NCI-H510A (cell line): ENCODE data around the gene UBP1.
"Not testable (repeated sequence)": the region's sequence is repeated elsewhere in the genome, so short reads cannot be mapped to it uniquely, and the experiment has no call there.

Experiments
- DNase-seq: peaks from one replicate; lab custom pipeline; 2025; lab: John Stamatoyannopoulos, UW

UBP1 gene

GRCh38 chr3:33440328-33441224 lies at the start of gene UBP1:
Gene UBP1, minus strand, starts transcription at chr3:33440405. Its CDS starts 557 bp downstream, at chr3:33439848.
- DNase-seq: peak; percentile 95

GRCh38 chr3:33488683-33489082 lies 48.5 kb upstream of the UBP1 start:
- no peak for DNase-seq

GRCh38 chr3:33488246-33488645 lies 48.0 kb upstream of the UBP1 start:
- no peak for DNase-seq

GRCh38 chr3:33482111-33482521 lies 41.9 kb upstream of the UBP1 start:
- DNase-seq: no peak

- DNase-seq: no peak
These were observed 34.7 kb upstream of the UBP1 start for GRCh38 chr3:33474896-33475295.

- no peak for DNase-seq
These were observed 33.6 kb upstream of the UBP1 start for GRCh38 chr3:33473813-33474212.

GRCh38 chr3:33467786-33468185 lies 27.6 kb upstream of the UBP1 start:
- no peak for DNase-seq

- DNase-seq: no peak
These were observed 20.9 kb upstream of the UBP1 start for GRCh38 chr3:33461097-33461496.

GRCh38 chr3:33459577-33459976 lies 19.4 kb upstream of the UBP1 start:
- DNase-seq: not testable (repeated sequence)

- DNase-seq: no peak
These were observed 18.2 kb upstream of the UBP1 start for GRCh38 chr3:33458446-33458845.

GRCh38 chr3:33456756-33457155 lies 16.6 kb upstream of the UBP1 start:
- DNase-seq: no peak

GRCh38 chr3:33453331-33453761 lies 13.1 kb upstream of the UBP1 start:
- no peak for DNase-seq

- DNase-seq: not testable (repeated sequence)
These were observed 11.8 kb upstream of the UBP1 start for GRCh38 chr3:33451994-33452393.

GRCh38 chr3:33447958-33448357 lies 7.8 kb upstream of the UBP1 start:
- DNase-seq: no peak

- DNase-seq: not testable (repeated sequence)
These were observed 7.0 kb upstream of the UBP1 start for GRCh38 chr3:33447256-33447625.

GRCh38 chr3:33442190-33442589 lies 2.0 kb upstream of the UBP1 start:
- DNase-seq: no peak

- no peak for DNase-seq
These were observed 1.2 kb upstream of the UBP1 start for GRCh38 chr3:33441225-33441976.

GRCh38 chr3:33439546-33440327 lies 468 bp downstream of the UBP1 start:
- DNase-seq: no peak

- DNase-seq: no peak
These were observed 1.2 kb downstream of the UBP1 start for GRCh38 chr3:33438881-33439545.

GRCh38 chr3:33438284-33438668 lies 1.9 kb downstream of the UBP1 start:
- no peak for DNase-seq

GRCh38 chr3:33437556-33438283 lies 2.5 kb downstream of the UBP1 start:
- no peak for DNase-seq
